ENCODE results near the gene AQP7. TPM values are rescaled to one million over a fixed set of nuclear protein-coding genes. Genes with fewer than 3 reads are reported as not detected.

AQP7 gene
- total and polyA plus RNA-seq, 9 of the 15 experiments (the other 6 are each of a cell fraction or from before 2014, with no cell fraction given): 0.04 to 0.53 (median 0.07) TPM; not detected in 4

- peak; percentile 60 for TF ChIP-seq HMBOX1 (IDR thresholded peaks at IDR 0.05)
- TF ChIP-seq ZNF280B (CRISPR knock-in tag; IDR thresholded peaks at IDR 0.05): no peak
- TF ChIP-seq C11orf30 (IDR thresholded peaks at IDR 0.05; ENCODE audit: low read depth): no peak
- no peak for TF ChIP-seq ZNF695 (CRISPR knock-in tag; IDR thresholded peaks at IDR 0.05)
- TF ChIP-seq, protein P1, sequence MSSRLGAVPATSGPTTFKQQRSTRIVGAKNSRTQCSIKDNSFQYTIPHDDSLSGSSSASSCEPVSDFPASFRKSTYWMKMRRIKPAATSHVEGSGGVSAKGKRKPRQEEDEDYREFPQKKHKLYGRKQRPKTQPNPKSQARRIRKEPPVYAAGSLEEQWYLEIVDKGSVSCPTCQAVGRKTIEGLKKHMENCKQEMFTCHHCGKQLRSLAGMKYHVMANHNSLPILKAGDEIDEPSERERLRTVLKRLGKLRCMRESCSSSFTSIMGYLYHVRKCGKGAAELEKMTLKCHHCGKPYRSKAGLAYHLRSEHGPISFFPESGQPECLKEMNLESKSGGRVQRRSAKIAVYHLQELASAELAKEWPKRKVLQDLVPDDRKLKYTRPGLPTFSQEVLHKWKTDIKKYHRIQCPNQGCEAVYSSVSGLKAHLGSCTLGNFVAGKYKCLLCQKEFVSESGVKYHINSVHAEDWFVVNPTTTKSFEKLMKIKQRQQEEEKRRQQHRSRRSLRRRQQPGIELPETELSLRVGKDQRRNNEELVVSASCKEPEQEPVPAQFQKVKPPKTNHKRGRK (tag; IDR thresholded peaks at IDR 0.05): no peak
- TF ChIP-seq ZFP30 (CRISPR knock-in tag; IDR thresholded peaks at IDR 0.05; ENCODE audit: borderline replicate concordance): no peak
- TF ChIP-seq TFAM (CRISPR knock-in tag; conservative IDR thresholded peaks at IDR 0.05): no peak
- TF ChIP-seq ZNF785 (CRISPR knock-in tag; IDR thresholded peaks at IDR 0.05): no peak
- TF ChIP-seq ZNF75A (CRISPR knock-in tag; IDR thresholded peaks at IDR 0.05): no peak
- peak; percentile 68 for TF ChIP-seq ZNF766 (CRISPR knock-in tag; conservative IDR thresholded peaks at IDR 0.05)
- no peak for TF ChIP-seq ZNF518B (CRISPR knock-in tag; IDR thresholded peaks at IDR 0.05)
- no peak for TF ChIP-seq ZNF644 (tag; IDR thresholded peaks at IDR 0.05; ENCODE audit: low read depth)
- TF ChIP-seq BMI1 (IDR thresholded peaks at IDR 0.05; ENCODE audit: low read length): no peak
- peak; percentile 32; the same call in 1 of the 2 replicates for TF ChIP-seq ZEB2 (IDR thresholded peaks at IDR 0.05)
- TF ChIP-seq CBX8 (IDR thresholded peaks at IDR 0.05; ENCODE audit: borderline replicate concordance, extremely low read depth, low read depth, low read length, poor library complexity, severe bottlenecking): no peak
- no peak for TF ChIP-seq E2F3 (CRISPR knock-in tag; IDR thresholded peaks at IDR 0.05)
- no peak for TF ChIP-seq NFRKB (IDR thresholded peaks at IDR 0.05; ENCODE audit: low read depth)
- no peak for TF ChIP-seq MTA3 (IDR thresholded peaks at IDR 0.05; ENCODE audit: borderline replicate concordance)
- peak; percentile 89 for TF ChIP-seq L3MBTL2 (IDR thresholded peaks at IDR 0.05)
- peak; percentile 42 for TF ChIP-seq RBBP5 (IDR thresholded peaks at IDR 0.05; ENCODE audit: borderline replicate concordance, insufficient read depth, low read length, poor library complexity, severe bottlenecking)
- no peak for TF ChIP-seq ZNF668 (CRISPR knock-in tag; IDR thresholded peaks at IDR 0.05)
Observed at GRCh38 chr9:33446240-33446945, 44.0 kb upstream of the AQP7 start (continued).
